Muscle of arm (tissue), 12 donors: ENCODE results near the gene IGF2BP1. TPM values are rescaled to one million over a fixed set of nuclear protein-coding genes. Genes with fewer than 3 reads are reported as not detected.
"Not testable (repeated sequence)": the region's sequence is repeated elsewhere in the genome, so short reads cannot be mapped to it uniquely, and the experiment has no call there.

Experiments
- DNase-seq: peaks from one replicate; pipeline ENCODE4 v3.0.0-alpha.2; 2013
- polyA plus RNA-seq, 12 donors: library from polyadenylated mRNA; unstranded; fragments of 120-200 nt; gene quantifications; one replicate each; pipeline ENCODE4 v1.2.1, GENCODE V29; 2013; ENCODE audit not compliant: insufficient read length in 12 of 12

Gene IGF2BP1
- polyA plus RNA-seq, 12 donors: 7.8 to 49.9 (median 14.6) TPM

GRCh38 chr17:48994549-48995303 lies 2.5 kb upstream of the IGF2BP1 start:
- peak; percentile 33 for DNase-seq

- peak; percentile 30 for DNase-seq
These were observed 1.7 kb upstream of the IGF2BP1 start for GRCh38 chr17:48995304-48995973.

- DNase-seq: peak; percentile 35
These were observed 1.0 kb upstream of the IGF2BP1 start for GRCh38 chr17:48995974-48996721.

GRCh38 chr17:48996722-48997102 lies 473 bp upstream of the IGF2BP1 start:
- DNase-seq: no peak

GRCh38 chr17:48997827-48998586 lies 822 bp downstream of the IGF2BP1 start:
- peak; percentile 54 for DNase-seq

GRCh38 chr17:48998587-48999440 lies 1.6 kb downstream of the IGF2BP1 start:
- DNase-seq: no peak

- DNase-seq: no peak
These were observed 3.8 kb downstream of the IGF2BP1 start for GRCh38 chr17:49000943-49001342.

- DNase-seq: no peak
These were observed 4.5 kb downstream of the IGF2BP1 start for GRCh38 chr17:49001671-49002070.

GRCh38 chr17:49002331-49002730 lies 5.1 kb downstream of the IGF2BP1 start:
- DNase-seq: no peak

GRCh38 chr17:49002766-49003165 lies 5.6 kb downstream of the IGF2BP1 start:
- no peak for DNase-seq

- DNase-seq: peak; percentile 55
These were observed 6.6 kb downstream of the IGF2BP1 start for GRCh38 chr17:49003557-49004511.

GRCh38 chr17:49005140-49005539 lies 8.0 kb downstream of the IGF2BP1 start:
- no peak for DNase-seq

GRCh38 chr17:49008908-49009307 lies 11.7 kb downstream of the IGF2BP1 start:
- not testable (repeated sequence) for DNase-seq

GRCh38 chr17:49012769-49013255 lies 15.6 kb downstream of the IGF2BP1 start:
- DNase-seq: no peak

- no peak for DNase-seq
These were observed 16.4 kb downstream of the IGF2BP1 start for GRCh38 chr17:49013311-49014213.

GRCh38 chr17:49015179-49015923 lies 18.2 kb downstream of the IGF2BP1 start:
- no peak for DNase-seq

- no peak for DNase-seq
These were observed 19.0 kb downstream of the IGF2BP1 start for GRCh38 chr17:49015924-49016774.
